Measurements from ENCODE around the gene TBX19.

GRCh38 chr1:168312718-168313604, 32.3 kb downstream of the TBX19 start:
- no peak for TF ChIP-seq CTCF (IDR thresholded peaks at IDR 0.05)
- TF ChIP-seq POLR2A (IDR thresholded peaks at IDR 0.05): no peak

All from thyroid gland (tissue), 4 donors.